Thoracic aorta (tissue), 2 donors: Measurements from ENCODE around the gene ANKMY1. TPM values are rescaled to one million over a fixed set of nuclear protein-coding genes. Genes with fewer than 3 reads are reported as not detected.
"Not testable (repeated sequence)": the region's sequence is repeated elsewhere in the genome, so short reads cannot be mapped to it uniquely, and the experiment has no call there.

Source experiments
- ATAC-seq: fragments of 150-250 bp; one replicate; pipeline ENCODE4 v1.8.0; 2017; ENCODE audit warnings: low read depth; ENCODE audit not compliant: insufficient number of reproducible peaks, low FRiP score
- DNase-seq: peaks from one replicate; pipeline ENCODE4 v3.0.0-alpha.2; 2020; ENCODE audit warnings: low spot score
- H3K27ac ChIP-seq, 2 donors: fragments of 200-600 bp; sonication (generic); 1 replicate in 1 of 2; 2 replicates in 1 of 2; pipeline ENCODE4 v1.5.1; 2016; ENCODE audit warnings: mild to moderate bottlenecking in 2 of 2, moderate library complexity in 2 of 2
- H3K27me3 ChIP-seq: fragments of 200-600 bp; sonication (generic); replicated peaks from 2 replicates; pipeline ENCODE4 v1.6.0; 2016; ENCODE audit warnings: mild to moderate bottlenecking; ENCODE audit not compliant: insufficient read depth
- H3K36me3 ChIP-seq: fragments of 200-600 bp; sonication (generic); one replicate; pipeline ENCODE4 v1.5.1; 2016
- H3K4me1 ChIP-seq, 2 donors: fragments of 200-600 bp; sonication (generic); 1 replicate in 1 of 2; 2 replicates in 1 of 2; pipeline versions ENCODE4 v1.5.1 to v1.6.0; 2016; ENCODE audit warnings: low read depth in 2 of 2, mild to moderate bottlenecking in 1 of 2; ENCODE audit not compliant: control insufficient read depth in 1 of 2
- H3K4me3 ChIP-seq: fragments of 200-600 bp; sonication (generic); 2 replicates; pipeline ENCODE4 v1.5.1; 2016; ENCODE audit warnings: mild to moderate bottlenecking
- H3K9me3 ChIP-seq: fragments of 200-600 bp; sonication (generic); 2 replicates; pipeline ENCODE4 v1.5.1; 2016
- CTCF ChIP-seq: fragments of 200-600 bp; sonication (generic); IDR thresholded peaks from one replicate; pipeline ENCODE4 v1.5.1; 2019; ENCODE audit warnings: antibody characterized with exemption
- total RNA-seq, 2 donors: library from RNA; depleted of rRNA; stranded (reverse); fragments of >200 nt; gene quantifications; one replicate each; pipeline versions ENCODE4 v1.1.0 to v1.2.3, GENCODE V29; 2016

ANKMY1 gene
- total RNA-seq, 2 donors from 2014 or later, result 20.0 to 44.8 TPM

- Histone ChIP-seq H3K27me3 (no peaks in the 10 kb centered on the region), H3K4me3 (no peak overlapping the region), H3K27ac (no peak overlapping the region), H3K9me3 (no peaks in the 10 kb centered on the region), H3K36me3 (peaks cover 5% of the 10 kb centered on the region), H3K4me1 (no peaks in the 10 kb centered on the region)
- no peak for TF ChIP-seq CTCF
- DNase-seq, result no peak
- no peak for ATAC-seq
Measured at GRCh38 chr2:240498171-240498957, 59.4 kb downstream of the ANKMY1 start.

GRCh38 chr2:240497082-240497481, 60.7 kb downstream of the ANKMY1 start:
- H3K9me3 ChIP-seq, H3K36me3 ChIP-seq, DNase-seq, H3K4me3 ChIP-seq, ATAC-seq, H3K27me3 ChIP-seq, H3K4me1 ChIP-seq, H3K27ac ChIP-seq: not testable (repeated sequence)

GRCh38 chr2:240494942-240495341, 62.8 kb downstream of the ANKMY1 start:
- peak; percentile 34 for TF ChIP-seq CTCF
- not testable (repeated sequence) for H3K36me3 ChIP-seq, H3K27ac ChIP-seq, DNase-seq, H3K4me3 ChIP-seq, H3K4me1 ChIP-seq, H3K27me3 ChIP-seq, ATAC-seq
- peaks cover 15% of the 10 kb centered on the region for H3K9me3 ChIP-seq

GRCh38 chr2:240494194-240494793, 63.5 kb downstream of the ANKMY1 start:
- no peak overlapping the region for H3K27ac ChIP-seq
- TF ChIP-seq CTCF, result no peak

GRCh38 chr2:240491483-240491882, 66.3 kb downstream of the ANKMY1 start:
- no peak overlapping the region for H3K4me3 ChIP-seq
- ATAC-seq (no peak), DNase-seq (no peak)
- no peak for TF ChIP-seq CTCF
- H3K36me3 ChIP-seq, result no peaks in the 10 kb centered on the region
- H3K4me1 ChIP-seq, result no peaks in the 10 kb centered on the region
- H3K27ac ChIP-seq, result no peak overlapping the region
- H3K9me3 ChIP-seq, result peaks cover 17% of the 10 kb centered on the region
- H3K27me3 ChIP-seq, result no peaks in the 10 kb centered on the region

More at GRCh38 chr2:240494194-240494793, 63.5 kb downstream of the ANKMY1 start:
- no peaks in the 10 kb centered on the region for H3K27me3 ChIP-seq
- H3K9me3 ChIP-seq, result peaks cover 15% of the 10 kb centered on the region
- DNase-seq (no peak), ATAC-seq (no peak)
- peaks cover 5% of the 10 kb centered on the region for H3K36me3 ChIP-seq
- no peaks in the 10 kb centered on the region for H3K4me1 ChIP-seq
- no peak overlapping the region for H3K4me3 ChIP-seq
